RWPE2 (cell line): ENCODE results near the gene GDF10.

ENCODE experiments used
- ATAC-seq: fragments of 200-7000 bp; cut with Tn5 transposase; 3 replicates; pipeline ENCODE4 v1.9.1; 2021; ENCODE audit warnings: low read depth
- DNase-seq: peaks from one replicate; pipeline ENCODE4 v3.0.0-alpha.2; 2020; ENCODE audit warnings: low spot score
- H3K27ac ChIP-seq: fragments of 450-650 bp; 2 replicates; pipeline ENCODE4 v1.5.1; 2017; ENCODE audit warnings: mild to moderate bottlenecking; ENCODE audit not compliant: poor library complexity, severe bottlenecking
- H3K27me3 ChIP-seq: fragments of 250-450 bp; sonication (Bioruptor Pico); 2 replicates; pipeline ENCODE4 v1.5.1; 2021; ENCODE audit warnings: mild to moderate bottlenecking, moderate library complexity; ENCODE audit not compliant: insufficient read depth, poor library complexity, severe bottlenecking
- H3K36me3 ChIP-seq: fragments of 250-450 bp; sonication (Bioruptor Pico); 2 replicates; pipeline ENCODE4 v1.5.1; 2020; ENCODE audit warnings: low read depth, mild to moderate bottlenecking, moderate library complexity
- H3K4me1 ChIP-seq: fragments of 250-450 bp; sonication (Bioruptor Pico); 2 replicates; pipeline ENCODE4 v1.5.1; 2021; ENCODE audit warnings: mild to moderate bottlenecking, moderate library complexity; ENCODE audit not compliant: insufficient read depth, poor library complexity, severe bottlenecking
- H3K4me3 ChIP-seq: fragments of 250-450 bp; sonication (Bioruptor Pico); 2 replicates; pipeline ENCODE4 v1.5.1; 2021; ENCODE audit warnings: mild to moderate bottlenecking, moderate library complexity; ENCODE audit not compliant: severe bottlenecking
- H3K9me3 ChIP-seq: fragments of 250-450 bp; sonication (Bioruptor Pico); 2 replicates; pipeline ENCODE4 v1.5.1; 2021; ENCODE audit warnings: mild to moderate bottlenecking, moderate library complexity; ENCODE audit not compliant: severe bottlenecking
- CTCF ChIP-seq: fragments of 450-650 bp; IDR thresholded peaks from one replicate; pipeline ENCODE4 v1.5.1; 2017; ENCODE audit warnings: mild to moderate bottlenecking, moderate library complexity; ENCODE audit not compliant: poor library complexity, severe bottlenecking

Gene GDF10

GRCh38 chr10:47278720-47279119 is 21.3 kb upstream of the GDF10 start:
- DNase-seq (no peak), ATAC-seq (no peak)
- Histone ChIP-seq H3K4me1 (no peaks in the 10 kb centered on the region), H3K27ac (no peak overlapping the region), H3K9me3 (no peaks in the 10 kb centered on the region), H3K36me3 (no peaks in the 10 kb centered on the region), H3K27me3 (no peaks in the 10 kb centered on the region), H3K4me3 (no peak overlapping the region)
- no peak for TF ChIP-seq CTCF

- H3K9me3 ChIP-seq: no peaks in the 10 kb centered on the region
- H3K4me1 ChIP-seq: no peaks in the 10 kb centered on the region
- ATAC-seq: no peak
- no peaks in the 10 kb centered on the region for H3K27me3 ChIP-seq
- H3K36me3 ChIP-seq: no peaks in the 10 kb centered on the region
- TF ChIP-seq CTCF: no peak
- no peak for DNase-seq
- no peak overlapping the region for H3K27ac ChIP-seq
- H3K4me3 ChIP-seq: no peak overlapping the region
Observed at GRCh38 chr10:47279276-47279675, 20.7 kb upstream of the GDF10 start.

GRCh38 chr10:47282005-47282656 is 17.9 kb upstream of the GDF10 start:
- Histone ChIP-seq H3K4me3 (no peak overlapping the region), H3K27me3 (no peaks in the 10 kb centered on the region), H3K9me3 (no peaks in the 10 kb centered on the region), H3K27ac (no peak overlapping the region), H3K36me3 (no peaks in the 10 kb centered on the region), H3K4me1 (no peaks in the 10 kb centered on the region)
- DNase-seq (no peak), ATAC-seq (no peak)
- no peak for TF ChIP-seq CTCF

GRCh38 chr10:47282657-47283018 is 17.4 kb upstream of the GDF10 start:
- no peak overlapping the region for H3K4me3 ChIP-seq
- no peak overlapping the region for H3K27ac ChIP-seq
- H3K9me3 ChIP-seq: no peaks in the 10 kb centered on the region
- ATAC-seq (no peak), DNase-seq (no peak)
- no peaks in the 10 kb centered on the region for H3K27me3 ChIP-seq
- H3K36me3 ChIP-seq: no peaks in the 10 kb centered on the region
- no peaks in the 10 kb centered on the region for H3K4me1 ChIP-seq
- TF ChIP-seq CTCF: no peak

- Histone ChIP-seq H3K36me3 (no peaks in the 10 kb centered on the region), H3K4me3 (no peak overlapping the region), H3K4me1 (no peaks in the 10 kb centered on the region), H3K27me3 (no peaks in the 10 kb centered on the region), H3K9me3 (no peaks in the 10 kb centered on the region), H3K27ac (no peak overlapping the region)
- ATAC-seq (no peak), DNase-seq (no peak)
- no peak for TF ChIP-seq CTCF
Observed at GRCh38 chr10:47283101-47283630, 16.8 kb upstream of the GDF10 start.
